ENCODE measurements around the gene THRA. TPM values are rescaled to one million over a fixed set of nuclear protein-coding genes. Genes with fewer than 3 reads are reported as not detected.

The THRA gene
- total RNA-seq, 1 donor from 2014 or later, result 4.6 TPM

GRCh38 chr17:40097087-40097486, 34.3 kb downstream of the THRA start:
- intact Hi-C loops (cut with micrococcal nuclease), result loop anchor here (2.0 to 5.0 kb wide), 2 partner anchors 22 to 35 kb away; partner anchors contain the start of gene THRA

- intact Hi-C loops (cut with micrococcal nuclease), result loop anchor here (2.0 to 5.0 kb wide), 3 partner anchors 23 to 171 kb away; partner anchors contain the start of genes LRRC3C, ORMDL3 and THRA
These were observed 35.4 kb downstream of the THRA start for GRCh38 chr17:40097931-40098845.

- intact Hi-C loops (cut with micrococcal nuclease), result loop anchor here (2.0 to 5.0 kb wide), 2 partner anchors 37 to 172 kb away; partner anchors contain the start of genes LRRC3C, ORMDL3 and THRA
These were observed 36.3 kb downstream of the THRA start for GRCh38 chr17:40098846-40099618.

GRCh38 chr17:40099619-40100418, 37.1 kb downstream of the THRA start:
- intact Hi-C loops (cut with micrococcal nuclease), result loop anchor here (1.0 to 5.0 kb wide), 3 partner anchors 11 to 173 kb away; partner anchors contain the start of genes LRRC3C, ORMDL3 and THRA

- intact Hi-C loops (cut with micrococcal nuclease), result loop anchor here (1.0 kb wide), 1 partner anchor 11 kb away; no protein-coding TSS in a partner anchor
These were observed 37.6 kb downstream of the THRA start, which contains the start of gene NR1D1 for GRCh38 chr17:40100419-40100668. NR1D1 (minus strand) TSS chr17:40100589; CDS start chr17:40100094, 495 bp downstream.

- intact Hi-C loops (cut with micrococcal nuclease), result loop anchor here (1.0 kb wide), 1 partner anchor 10 kb away; no protein-coding TSS in a partner anchor
These were observed 38.1 kb downstream of the THRA start for GRCh38 chr17:40100669-40101366.

GRCh38 chr17:40101367-40102210, 38.8 kb downstream of the THRA start:
- intact Hi-C loops (cut with micrococcal nuclease), result no loop called here

GRCh38 chr17:40103071-40103661, 40.4 kb downstream of the THRA start:
- intact Hi-C loops (cut with micrococcal nuclease), result no loop called here

GRCh38 chr17:40103688-40104087, 40.9 kb downstream of the THRA start:
- intact Hi-C loops (cut with micrococcal nuclease), result no loop called here

GRCh38 chr17:40104594-40105486, 42.1 kb downstream of the THRA start:
- intact Hi-C loops (cut with micrococcal nuclease), result no loop called here

GRCh38 chr17:40105861-40106759, 43.3 kb downstream of the THRA start:
- intact Hi-C loops (cut with micrococcal nuclease), result no loop called here

- intact Hi-C loops (cut with micrococcal nuclease), result no loop called here
These were observed 44.2 kb downstream of the THRA start for GRCh38 chr17:40106760-40107521.

- intact Hi-C loops (cut with micrococcal nuclease), result loop anchor here (1.0 kb wide), 1 partner anchor 11 kb away; no protein-coding TSS in a partner anchor
These were observed 44.9 kb downstream of the THRA start for GRCh38 chr17:40107522-40108174.

- intact Hi-C loops (cut with micrococcal nuclease), result loop anchor here (1.0 kb wide), 1 partner anchor 13 kb away; no protein-coding TSS in a partner anchor
These were observed 46.4 kb downstream of the THRA start for GRCh38 chr17:40108970-40109824.

Data from T-helper 2 cell treated with Interferon-gamma antibody and Interleukin-4, amounts not matched to agents 100 ng/mL and 5 ng/mL, for 36 hours (primary cell).